ENCODE measurements around the gene MED6. TPM values are rescaled to one million over a fixed set of nuclear protein-coding genes. Genes with fewer than 3 reads are reported as not detected.

MED6 gene
- total RNA-seq, 4 donors from 2014 or later, result 27.6 to 71.8 (median 45.9) TPM

DNA sequence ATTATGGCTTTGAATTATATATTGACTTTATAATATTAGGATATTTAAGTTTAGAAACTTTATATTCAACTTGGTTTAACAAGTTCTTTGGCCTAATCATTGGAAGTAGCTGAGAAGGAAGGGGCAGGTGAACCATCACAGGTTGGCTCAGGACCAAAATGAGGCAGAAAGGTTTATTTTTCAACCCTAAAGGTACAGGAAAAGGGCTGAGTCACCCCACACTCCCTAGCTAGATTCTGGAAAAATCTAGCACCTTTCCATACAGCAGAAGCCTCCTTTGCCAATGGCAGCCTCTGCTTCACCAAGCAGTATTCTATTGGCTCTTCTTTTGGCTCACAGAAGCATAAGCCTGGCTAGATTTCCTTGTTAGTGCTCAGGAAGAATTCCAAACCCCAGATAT is 19.3 kb upstream of the MED6 start:
- DNase-seq, result no peak
- H3K27ac ChIP-seq, result no peak overlapping the region
- TF ChIP-seq, protein P1, sequence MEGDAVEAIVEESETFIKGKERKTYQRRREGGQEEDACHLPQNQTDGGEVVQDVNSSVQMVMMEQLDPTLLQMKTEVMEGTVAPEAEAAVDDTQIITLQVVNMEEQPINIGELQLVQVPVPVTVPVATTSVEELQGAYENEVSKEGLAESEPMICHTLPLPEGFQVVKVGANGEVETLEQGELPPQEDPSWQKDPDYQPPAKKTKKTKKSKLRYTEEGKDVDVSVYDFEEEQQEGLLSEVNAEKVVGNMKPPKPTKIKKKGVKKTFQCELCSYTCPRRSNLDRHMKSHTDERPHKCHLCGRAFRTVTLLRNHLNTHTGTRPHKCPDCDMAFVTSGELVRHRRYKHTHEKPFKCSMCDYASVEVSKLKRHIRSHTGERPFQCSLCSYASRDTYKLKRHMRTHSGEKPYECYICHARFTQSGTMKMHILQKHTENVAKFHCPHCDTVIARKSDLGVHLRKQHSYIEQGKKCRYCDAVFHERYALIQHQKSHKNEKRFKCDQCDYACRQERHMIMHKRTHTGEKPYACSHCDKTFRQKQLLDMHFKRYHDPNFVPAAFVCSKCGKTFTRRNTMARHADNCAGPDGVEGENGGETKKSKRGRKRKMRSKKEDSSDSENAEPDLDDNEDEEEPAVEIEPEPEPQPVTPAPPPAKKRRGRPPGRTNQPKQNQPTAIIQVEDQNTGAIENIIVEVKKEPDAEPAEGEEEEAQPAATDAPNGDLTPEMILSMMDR (IDR thresholded peaks at IDR 0.05), result no peak
- no peak for TF ChIP-seq POLR2A (IDR thresholded peaks at IDR 0.05)
- H3K4me1 ChIP-seq, result no peaks in the 10 kb centered on the region
- H3K36me3 ChIP-seq, result no peaks in the 10 kb centered on the region
- H3K4me3 ChIP-seq, result no peak overlapping the region
- no peaks in the 10 kb centered on the region for H3K27me3 ChIP-seq
- intact Hi-C loops (cut with DNase I; ENCODE audit: low total_unique reads), result no loop called here
- H3K9me3 ChIP-seq, result no peaks in the 10 kb centered on the region

DNA sequence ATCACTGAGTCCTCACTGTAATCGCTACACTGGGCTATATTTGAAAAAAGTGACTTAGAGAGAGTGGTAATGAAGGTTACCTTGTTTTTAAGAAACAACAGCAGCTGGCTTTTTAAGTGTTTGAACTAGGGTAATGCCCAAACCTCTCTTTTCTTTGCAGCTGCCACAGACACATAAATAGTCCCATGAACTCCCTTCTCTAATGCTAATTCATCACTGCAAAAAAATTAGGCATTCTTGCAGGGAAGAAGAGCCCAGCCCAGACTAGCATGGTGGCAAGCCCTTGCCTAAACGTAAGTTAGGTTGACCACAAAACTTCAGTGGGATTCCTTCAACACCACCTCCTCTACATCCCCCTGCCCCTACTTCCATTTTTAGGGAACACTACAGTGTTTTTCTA is 17.9 kb upstream of the MED6 start:
- Histone ChIP-seq H3K27ac (no peak overlapping the region), H3K4me1 (no peaks in the 10 kb centered on the region), H3K4me3 (no peak overlapping the region), H3K36me3 (no peaks in the 10 kb centered on the region), H3K27me3 (no peaks in the 10 kb centered on the region), H3K9me3 (no peaks in the 10 kb centered on the region)
- no peak for DNase-seq
- intact Hi-C loops (cut with DNase I; ENCODE audit: low total_unique reads), result no loop called here
- no peak for TF ChIP-seq POLR2A (IDR thresholded peaks at IDR 0.05)
- TF ChIP-seq, protein P1 (IDR thresholded peaks at IDR 0.05), result no peak

DNA sequence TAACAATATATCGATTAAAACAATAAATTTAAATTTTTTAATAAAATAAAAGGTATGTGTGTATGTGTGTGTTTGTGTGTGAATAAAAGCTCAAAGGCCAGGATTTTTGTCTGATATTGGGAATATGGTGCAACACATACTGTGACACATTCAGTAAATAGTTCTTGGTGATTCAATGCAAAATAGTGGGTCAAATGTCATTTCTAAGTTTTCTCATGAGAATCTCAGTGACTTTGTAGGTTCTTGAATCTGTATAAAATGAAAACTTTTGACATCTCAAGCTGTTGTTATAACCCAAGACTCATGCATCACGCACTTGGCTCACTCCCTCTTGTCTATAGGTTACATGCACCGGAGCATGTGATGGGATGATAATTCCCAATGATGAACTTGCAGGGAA is 16.2 kb upstream of the MED6 start:
- H3K4me3 ChIP-seq, result no peak overlapping the region
- no peaks in the 10 kb centered on the region for H3K9me3 ChIP-seq
- no peaks in the 10 kb centered on the region for H3K36me3 ChIP-seq
- intact Hi-C loops (cut with DNase I; ENCODE audit: low total_unique reads), result no loop called here
- no peak overlapping the region for H3K27ac ChIP-seq
- H3K27me3 ChIP-seq, result no peaks in the 10 kb centered on the region
- DNase-seq, result no peak
- TF ChIP-seq, protein P1 (IDR thresholded peaks at IDR 0.05), result no peak
- no peak for TF ChIP-seq POLR2A (IDR thresholded peaks at IDR 0.05)
- H3K4me1 ChIP-seq, result no peaks in the 10 kb centered on the region

DNA sequence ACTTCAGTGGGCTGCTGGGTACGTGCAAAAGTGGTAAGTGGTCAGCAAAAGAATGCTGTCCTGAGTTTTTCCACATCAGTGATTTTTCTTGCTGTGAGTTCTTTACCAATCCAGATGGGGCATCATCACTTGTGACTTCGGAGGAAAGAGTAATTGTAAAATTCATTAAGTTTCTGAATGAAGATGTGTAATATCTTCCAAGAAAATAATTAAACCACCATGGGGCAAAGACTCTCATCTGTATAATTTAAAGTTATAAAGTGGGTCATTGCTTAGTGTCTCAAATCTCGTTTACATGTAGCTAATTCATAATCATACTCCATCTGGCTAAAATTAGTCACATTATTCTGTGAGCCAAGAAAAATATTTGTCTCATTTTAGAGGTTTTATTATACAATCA is 10.8 kb upstream of the MED6 start:
- Histone ChIP-seq H3K9me3 (no peaks in the 10 kb centered on the region), H3K4me1 (no peaks in the 10 kb centered on the region), H3K4me3 (no peak overlapping the region), H3K27me3 (peaks cover 0 to 15% of the 10 kb centered on the region in 2 donors), H3K36me3 (no peaks in the 10 kb centered on the region), H3K27ac (no peak overlapping the region)
- intact Hi-C loops (cut with DNase I; ENCODE audit: low total_unique reads), result no loop called here
- TF ChIP-seq, protein P1 (IDR thresholded peaks at IDR 0.05), result no peak
- TF ChIP-seq POLR2A (IDR thresholded peaks at IDR 0.05), result no peak
- DNase-seq, result no peak

DNA sequence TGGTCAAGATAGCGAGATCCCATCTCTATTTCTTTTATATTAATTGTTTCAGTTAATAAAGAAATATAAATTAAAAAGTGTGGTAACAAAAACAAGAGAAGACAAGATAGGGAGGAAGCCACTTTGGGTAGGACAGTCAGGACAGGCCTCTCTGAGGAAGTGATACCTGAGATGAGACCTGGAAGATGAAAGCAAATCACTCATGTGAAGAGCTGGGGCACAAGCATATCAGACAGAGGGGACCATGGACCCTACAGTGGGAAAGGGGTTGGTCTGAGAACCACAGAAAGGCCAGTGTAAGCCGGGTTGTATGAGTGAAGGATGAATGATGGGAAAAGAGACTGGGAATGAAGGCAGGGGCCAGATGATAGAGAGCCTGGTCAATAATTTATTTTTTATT is 1.8 kb upstream of the MED6 start:
- Histone ChIP-seq H3K9me3 (no peaks in the 10 kb centered on the region), H3K36me3 (no peaks in the 10 kb centered on the region), H3K4me1 (peaks cover 0 to 9% of the 10 kb centered on the region in 2 donors), H3K27ac (no peak overlapping the region), H3K4me3 (no peak overlapping the region), H3K27me3 (no peaks in the 10 kb centered on the region)
- no peak for TF ChIP-seq POLR2A (IDR thresholded peaks at IDR 0.05)
- intact Hi-C loops (cut with DNase I; ENCODE audit: low total_unique reads), result no loop called here
- no peak for DNase-seq

DNA sequence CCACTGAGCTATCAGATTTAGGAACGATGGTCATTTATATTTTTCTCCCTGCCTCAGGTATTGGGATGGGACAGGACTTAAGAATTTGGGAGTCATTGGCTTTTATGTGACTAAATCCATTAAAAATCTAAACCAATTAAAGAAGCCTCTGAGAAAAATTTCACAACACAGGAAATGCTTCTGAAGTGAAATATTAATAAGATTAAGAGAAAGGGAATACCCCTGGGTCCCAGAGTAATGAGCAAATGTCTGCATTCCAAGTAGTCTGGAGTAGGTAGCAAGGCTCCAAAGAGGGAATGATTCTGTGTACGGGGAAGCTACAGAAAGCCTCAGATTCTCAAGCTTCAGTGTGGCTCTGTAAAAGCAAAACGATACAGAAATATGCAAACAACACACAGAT is 707 bp upstream of the MED6 start:
- intact Hi-C loops (cut with DNase I; ENCODE audit: low total_unique reads), result no loop called here

More for the DNA sequence above, 707 bp upstream of the MED6 start:
- Histone ChIP-seq H3K36me3 (no peaks in the 10 kb centered on the region), H3K4me1 (peaks cover 0 to 9% of the 10 kb centered on the region in 2 donors), H3K27me3 (no peaks in the 10 kb centered on the region), H3K9me3 (no peaks in the 10 kb centered on the region), H3K4me3 (peak overlapping the region; percentile 71 to 81), H3K27ac (peak overlapping the region; percentile 52 to 76)
- no peak for DNase-seq
- no peak for TF ChIP-seq POLR2A (IDR thresholded peaks at IDR 0.05)
- TF ChIP-seq, protein P1 (IDR thresholded peaks at IDR 0.05), result no peak
